HEK293 (cell line): ENCODE data around the gene EXTL1.

Experiments
- KLF16 ChIP-seq: fragments of 450-650 bp; formaldehyde crosslinking; IDR thresholded peaks from 2 replicates; pipeline ENCODE4 v1.5.1; 2017; ENCODE audit warnings: missing biosample characterization, missing genetic modification characterization
- OVOL3 ChIP-seq: fragments of 450-650 bp; formaldehyde crosslinking; IDR thresholded peaks from 2 replicates; pipeline ENCODE4 v1.5.1; 2016; ENCODE audit warnings: missing biosample characterization, missing genetic modification characterization
- REPIN1 ChIP-seq: fragments of 450-650 bp; formaldehyde crosslinking; IDR thresholded peaks from 2 replicates; pipeline ENCODE4 v1.5.1; 2017; ENCODE audit warnings: missing biosample characterization, missing genetic modification characterization, low read depth
- SETDB1 ChIP-seq: IDR thresholded peaks from one replicate; pipeline ENCODE4 v1.6.1; 2017; ENCODE audit warnings: mild to moderate bottlenecking, low read length, moderate library complexity, mixed read lengths; ENCODE audit not compliant: insufficient read length
- SP2 ChIP-seq: fragments of 450-650 bp; formaldehyde crosslinking; IDR thresholded peaks from 2 replicates; pipeline ENCODE4 v1.5.1; 2016; ENCODE audit warnings: missing biosample characterization, missing genetic modification characterization
- TCF7L2 ChIP-seq: IDR thresholded peaks from 2 replicates; pipeline ENCODE4 v1.6.1; 2011; ENCODE audit warnings: low read depth, mild to moderate bottlenecking, inconsistent platforms, low read length, moderate library complexity, borderline replicate concordance
- YY1 ChIP-seq: fragments of 450-650 bp; formaldehyde crosslinking; IDR thresholded peaks from 2 replicates; pipeline ENCODE4 v1.5.1; 2018; ENCODE audit warnings: missing biosample characterization, missing genetic modification characterization
- ZNF114 ChIP-seq: fragments of 450-650 bp; formaldehyde crosslinking; IDR thresholded peaks from 2 replicates; pipeline ENCODE4 v1.5.0; 2017; ENCODE audit warnings: missing biosample characterization, missing genetic modification characterization
- ZNF211 ChIP-seq: fragments of 450-650 bp; formaldehyde crosslinking; IDR thresholded peaks from 2 replicates; pipeline ENCODE4 v1.5.1; 2016; ENCODE audit warnings: low read depth, missing biosample characterization, missing genetic modification characterization
- ZNF37A ChIP-seq: fragments of 450-650 bp; IDR thresholded peaks from 2 replicates; pipeline ENCODE4 v1.5.1; 2018; ENCODE audit warnings: missing biosample characterization, missing genetic modification characterization
- TF ChIP-seq, protein P1 (sequence below): fragments of 450-650 bp; formaldehyde crosslinking; IDR thresholded peaks from 2 replicates; pipeline ENCODE4 v1.5.1; 2016; ENCODE audit warnings: missing biosample characterization, missing genetic modification characterization
- TF ChIP-seq, protein P2 (sequence below): IDR thresholded peaks from 2 replicates; pipeline ENCODE4 v1.6.1; 2011; ENCODE audit warnings: mild to moderate bottlenecking, low read depth, low read length, borderline replicate concordance
- TF ChIP-seq, protein P3 (sequence below): fragments of 450-650 bp; formaldehyde crosslinking; IDR thresholded peaks from 2 replicates; pipeline ENCODE4 v1.5.1; 2016; ENCODE audit warnings: missing biosample characterization, missing genetic modification characterization, borderline replicate concordance
- TF ChIP-seq, protein P4 (sequence below): fragments of 450-650 bp; formaldehyde crosslinking; IDR thresholded peaks from 2 replicates; pipeline ENCODE4 v1.5.1; 2016; ENCODE audit warnings: missing biosample characterization, missing genetic modification characterization

DNA sequence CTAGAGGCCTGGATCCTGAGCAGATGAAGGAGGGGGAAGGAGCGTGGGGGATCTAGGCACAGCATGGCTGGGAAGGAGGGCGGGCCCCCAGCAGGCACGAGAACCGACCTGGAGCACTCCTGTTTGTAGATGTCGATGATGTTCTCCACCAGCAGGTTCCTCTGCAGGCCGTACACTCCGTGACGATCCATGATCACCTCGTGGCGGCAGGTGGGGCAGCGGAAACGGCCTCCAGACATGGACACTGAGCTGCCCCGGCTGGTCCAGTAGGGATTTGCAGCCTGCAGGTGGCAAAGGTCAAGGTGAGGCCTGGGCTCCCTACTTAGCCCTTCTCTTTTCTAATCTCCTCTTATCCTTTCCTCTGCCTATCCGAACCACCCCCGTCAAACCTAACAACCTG lies 44.6 kb downstream of the EXTL1 start:
- no peak for TF ChIP-seq SP2
- TF ChIP-seq, protein P1, sequence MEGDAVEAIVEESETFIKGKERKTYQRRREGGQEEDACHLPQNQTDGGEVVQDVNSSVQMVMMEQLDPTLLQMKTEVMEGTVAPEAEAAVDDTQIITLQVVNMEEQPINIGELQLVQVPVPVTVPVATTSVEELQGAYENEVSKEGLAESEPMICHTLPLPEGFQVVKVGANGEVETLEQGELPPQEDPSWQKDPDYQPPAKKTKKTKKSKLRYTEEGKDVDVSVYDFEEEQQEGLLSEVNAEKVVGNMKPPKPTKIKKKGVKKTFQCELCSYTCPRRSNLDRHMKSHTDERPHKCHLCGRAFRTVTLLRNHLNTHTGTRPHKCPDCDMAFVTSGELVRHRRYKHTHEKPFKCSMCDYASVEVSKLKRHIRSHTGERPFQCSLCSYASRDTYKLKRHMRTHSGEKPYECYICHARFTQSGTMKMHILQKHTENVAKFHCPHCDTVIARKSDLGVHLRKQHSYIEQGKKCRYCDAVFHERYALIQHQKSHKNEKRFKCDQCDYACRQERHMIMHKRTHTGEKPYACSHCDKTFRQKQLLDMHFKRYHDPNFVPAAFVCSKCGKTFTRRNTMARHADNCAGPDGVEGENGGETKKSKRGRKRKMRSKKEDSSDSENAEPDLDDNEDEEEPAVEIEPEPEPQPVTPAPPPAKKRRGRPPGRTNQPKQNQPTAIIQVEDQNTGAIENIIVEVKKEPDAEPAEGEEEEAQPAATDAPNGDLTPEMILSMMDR (tag by site-specific recombination) = no peak
- no peak for TF ChIP-seq ZNF37A (tag by site-specific recombination)
- TF ChIP-seq YY1 (tag by site-specific recombination) = no peak
- TF ChIP-seq ZNF114 (tag by site-specific recombination) = no peak
- TF ChIP-seq, protein P2, sequence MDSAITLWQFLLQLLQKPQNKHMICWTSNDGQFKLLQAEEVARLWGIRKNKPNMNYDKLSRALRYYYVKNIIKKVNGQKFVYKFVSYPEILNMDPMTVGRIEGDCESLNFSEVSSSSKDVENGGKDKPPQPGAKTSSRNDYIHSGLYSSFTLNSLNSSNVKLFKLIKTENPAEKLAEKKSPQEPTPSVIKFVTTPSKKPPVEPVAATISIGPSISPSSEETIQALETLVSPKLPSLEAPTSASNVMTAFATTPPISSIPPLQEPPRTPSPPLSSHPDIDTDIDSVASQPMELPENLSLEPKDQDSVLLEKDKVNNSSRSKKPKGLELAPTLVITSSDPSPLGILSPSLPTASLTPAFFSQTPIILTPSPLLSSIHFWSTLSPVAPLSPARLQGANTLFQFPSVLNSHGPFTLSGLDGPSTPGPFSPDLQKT = no peak
- TF ChIP-seq, protein P3, sequence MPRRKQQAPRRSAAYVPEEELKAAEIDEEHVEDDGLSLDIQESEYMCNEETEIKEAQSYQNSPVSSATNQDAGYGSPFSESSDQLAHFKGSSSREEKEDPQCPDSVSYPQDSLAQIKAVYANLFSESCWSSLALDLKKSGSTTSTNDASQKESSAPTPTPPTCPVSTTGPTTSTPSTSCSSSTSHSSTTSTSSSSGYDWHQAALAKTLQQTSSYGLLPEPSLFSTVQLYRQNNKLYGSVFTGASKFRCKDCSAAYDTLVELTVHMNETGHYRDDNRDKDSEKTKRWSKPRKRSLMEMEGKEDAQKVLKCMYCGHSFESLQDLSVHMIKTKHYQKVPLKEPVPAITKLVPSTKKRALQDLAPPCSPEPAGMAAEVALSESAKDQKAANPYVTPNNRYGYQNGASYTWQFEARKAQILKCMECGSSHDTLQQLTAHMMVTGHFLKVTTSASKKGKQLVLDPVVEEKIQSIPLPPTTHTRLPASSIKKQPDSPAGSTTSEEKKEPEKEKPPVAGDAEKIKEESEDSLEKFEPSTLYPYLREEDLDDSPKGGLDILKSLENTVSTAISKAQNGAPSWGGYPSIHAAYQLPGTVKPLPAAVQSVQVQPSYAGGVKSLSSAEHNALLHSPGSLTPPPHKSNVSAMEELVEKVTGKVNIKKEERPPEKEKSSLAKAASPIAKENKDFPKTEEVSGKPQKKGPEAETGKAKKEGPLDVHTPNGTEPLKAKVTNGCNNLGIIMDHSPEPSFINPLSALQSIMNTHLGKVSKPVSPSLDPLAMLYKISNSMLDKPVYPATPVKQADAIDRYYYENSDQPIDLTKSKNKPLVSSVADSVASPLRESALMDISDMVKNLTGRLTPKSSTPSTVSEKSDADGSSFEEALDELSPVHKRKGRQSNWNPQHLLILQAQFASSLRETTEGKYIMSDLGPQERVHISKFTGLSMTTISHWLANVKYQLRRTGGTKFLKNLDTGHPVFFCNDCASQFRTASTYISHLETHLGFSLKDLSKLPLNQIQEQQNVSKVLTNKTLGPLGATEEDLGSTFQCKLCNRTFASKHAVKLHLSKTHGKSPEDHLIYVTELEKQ = no peak
- TF ChIP-seq OVOL3 (tag by site-specific recombination) = no peak
- TF ChIP-seq KLF16 (tag by site-specific recombination) = no peak
- TF ChIP-seq ZNF211 (tag by site-specific recombination) = no peak
- TF ChIP-seq, protein P4, sequence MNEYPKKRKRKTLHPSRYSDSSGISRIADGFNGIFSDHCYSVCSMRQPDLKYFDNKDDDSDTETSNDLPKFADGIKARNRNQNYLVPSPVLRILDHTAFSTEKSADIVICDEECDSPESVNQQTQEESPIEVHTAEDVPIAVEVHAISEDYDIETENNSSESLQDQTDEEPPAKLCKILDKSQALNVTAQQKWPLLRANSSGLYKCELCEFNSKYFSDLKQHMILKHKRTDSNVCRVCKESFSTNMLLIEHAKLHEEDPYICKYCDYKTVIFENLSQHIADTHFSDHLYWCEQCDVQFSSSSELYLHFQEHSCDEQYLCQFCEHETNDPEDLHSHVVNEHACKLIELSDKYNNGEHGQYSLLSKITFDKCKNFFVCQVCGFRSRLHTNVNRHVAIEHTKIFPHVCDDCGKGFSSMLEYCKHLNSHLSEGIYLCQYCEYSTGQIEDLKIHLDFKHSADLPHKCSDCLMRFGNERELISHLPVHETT (tag by site-specific recombination) = no peak
- TF ChIP-seq REPIN1 (tag by site-specific recombination) = no peak
- TF ChIP-seq SETDB1 = no peak
- no peak for TF ChIP-seq TCF7L2
